GM21737 (cell line): Measurements from ENCODE around the gene DOCK8.
"Not testable (repeated sequence)": the region's sequence is repeated elsewhere in the genome, so short reads cannot be mapped to it uniquely, and the experiment has no call there.

Source experiments
- ATAC-seq: cut with Tn5 transposase; IDR thresholded peaks from one replicate; pipeline ENCODE4 v1.9.1; 2021; ENCODE audit warnings: mild to moderate bottlenecking, moderate library complexity; ENCODE audit not compliant: unreplicated experiment

The DOCK8 gene

GRCh38 chr9:214648-215493, at the start of gene DOCK8:
DOCK8 (plus strand) TSS chr9:214865; CDS start chr9:214977, 112 bp downstream.
- peak; percentile 87 for ATAC-seq

DNA sequence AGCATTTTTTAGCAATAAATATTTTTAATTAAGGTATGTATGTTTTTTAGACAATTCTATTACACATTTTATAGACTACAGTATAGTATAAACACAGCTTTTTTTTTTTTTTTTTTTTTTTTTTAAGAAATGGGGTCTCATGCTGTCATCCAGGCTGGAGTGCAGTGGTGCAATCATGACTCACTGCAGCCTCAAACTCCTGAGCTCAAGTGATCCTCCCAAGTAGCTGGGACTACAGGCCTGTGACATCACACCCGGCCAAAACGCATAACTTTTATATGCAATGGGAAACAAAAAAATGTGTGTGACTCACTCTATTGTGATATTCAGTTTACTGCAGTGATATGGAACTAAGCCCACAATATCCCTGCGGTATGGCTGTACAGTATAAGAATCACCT, 44.9 kb upstream of the DOCK8 start:
- ATAC-seq = not testable (repeated sequence)

DNA sequence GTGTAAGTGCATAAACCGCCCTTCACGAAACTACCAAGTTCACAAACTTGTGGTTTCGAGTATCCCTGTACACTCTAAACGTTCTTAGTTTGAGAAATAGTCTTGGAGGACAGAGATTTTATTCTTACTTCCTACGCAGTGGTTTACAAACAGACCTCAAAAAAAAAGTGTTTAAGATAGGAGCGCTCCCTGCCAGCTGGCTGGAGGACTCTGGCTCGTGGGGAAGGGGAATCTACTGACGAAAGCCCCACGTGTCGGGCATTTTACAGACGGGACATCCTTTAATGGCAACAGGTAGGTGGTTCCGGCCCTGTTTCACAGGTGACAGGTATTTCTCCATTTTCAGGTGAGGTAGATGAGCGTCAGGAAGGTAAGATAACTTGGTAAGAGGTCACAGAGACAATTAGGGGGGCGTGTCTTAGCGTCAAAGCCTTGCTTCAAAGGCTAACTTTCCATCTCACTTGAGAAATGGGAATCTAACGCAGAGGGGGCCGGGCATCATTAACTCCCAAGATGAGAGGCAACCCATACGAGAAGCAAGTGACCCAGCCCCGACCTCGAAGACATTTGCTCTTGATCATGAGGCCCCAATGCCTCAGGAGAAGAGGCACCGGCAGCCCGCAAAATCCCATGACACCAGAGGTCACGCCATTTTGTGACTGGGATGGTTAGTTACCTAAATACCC, 36.4 kb upstream of the DOCK8 start:
- ATAC-seq = not testable (repeated sequence)

DNA sequence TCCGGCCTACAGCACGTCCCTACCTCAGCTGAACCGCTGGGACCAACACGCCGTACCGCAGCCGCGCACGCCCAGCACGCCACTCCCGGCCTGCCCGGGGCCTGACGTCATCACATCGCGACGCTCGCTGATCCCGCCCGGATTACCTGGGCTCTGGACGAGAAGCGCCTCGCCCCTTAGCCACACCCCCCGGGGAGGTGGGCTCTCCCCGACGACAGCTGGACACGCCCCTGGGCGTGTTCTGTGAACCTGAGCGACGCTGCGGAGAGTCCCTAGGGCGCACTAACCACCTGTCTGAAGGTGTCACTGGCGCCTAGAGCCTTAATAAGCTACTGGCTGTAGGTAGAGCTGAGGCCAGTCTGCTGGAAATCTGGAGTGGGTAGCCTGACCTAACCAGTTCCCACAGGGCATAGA, 35.7 kb upstream of the DOCK8 start, which contains the start of gene ZNG1A:
ZNG1A (minus strand) TSS at position 87 of the 414 bp plus-strand sequence. CDS start 87 bp downstream, outside the sequence.
- ATAC-seq = not testable (repeated sequence)

GRCh38 chr9:199601-200000, 15.1 kb upstream of the DOCK8 start:
- not testable (repeated sequence) for ATAC-seq

GRCh38 chr9:206481-206880, 8.2 kb upstream of the DOCK8 start:
- no peak for ATAC-seq

- ATAC-seq = no peak
Observed at GRCh38 chr9:209143-209758, 5.4 kb upstream of the DOCK8 start.

DNA sequence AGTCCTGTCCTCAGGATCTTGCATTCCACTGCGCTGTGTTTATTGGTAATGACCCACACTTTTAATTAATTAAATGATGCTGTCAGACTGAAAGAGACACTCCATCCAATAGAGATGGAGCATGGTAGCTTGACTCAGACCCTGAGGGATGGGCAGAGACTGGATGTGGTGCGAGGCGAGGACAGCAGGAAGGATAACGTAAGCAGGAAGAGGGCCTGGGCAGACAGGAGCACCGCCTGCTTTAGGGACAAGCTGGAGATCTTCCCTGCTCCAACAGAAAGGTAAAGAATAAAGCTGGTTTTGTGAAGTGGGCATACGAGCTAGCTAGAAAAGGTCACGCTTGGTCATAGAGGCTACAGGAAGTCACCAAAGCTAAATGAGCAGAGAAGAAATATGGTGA, 3.6 kb upstream of the DOCK8 start:
- no peak for ATAC-seq

DNA sequence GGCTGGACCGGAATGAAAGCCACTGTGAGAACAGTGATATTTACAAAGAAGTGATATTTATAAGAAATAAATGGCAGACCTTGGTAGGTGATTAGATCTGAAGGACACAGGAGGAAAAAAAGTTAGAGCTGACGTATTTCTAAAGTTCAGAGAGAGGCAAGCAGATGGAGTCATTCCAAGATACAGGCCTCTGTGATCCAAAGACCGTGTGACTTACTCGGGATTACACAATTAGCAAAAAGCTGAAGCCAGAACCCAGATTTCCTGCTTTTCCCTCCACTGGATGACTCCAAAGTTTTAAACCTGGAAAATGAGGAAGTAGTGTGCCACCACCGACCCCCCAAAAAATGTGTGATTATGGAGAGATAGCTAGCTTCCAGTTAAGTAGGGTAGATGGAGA, 3.1 kb upstream of the DOCK8 start:
- no peak for ATAC-seq

GRCh38 chr9:212297-212696, 2.4 kb upstream of the DOCK8 start:
- no peak for ATAC-seq

GRCh38 chr9:213901-214300, 764 bp upstream of the DOCK8 start:
- ATAC-seq = not testable (repeated sequence)

- no peak for ATAC-seq
Observed at GRCh38 chr9:214351-214647, 366 bp upstream of the DOCK8 start.

DNA sequence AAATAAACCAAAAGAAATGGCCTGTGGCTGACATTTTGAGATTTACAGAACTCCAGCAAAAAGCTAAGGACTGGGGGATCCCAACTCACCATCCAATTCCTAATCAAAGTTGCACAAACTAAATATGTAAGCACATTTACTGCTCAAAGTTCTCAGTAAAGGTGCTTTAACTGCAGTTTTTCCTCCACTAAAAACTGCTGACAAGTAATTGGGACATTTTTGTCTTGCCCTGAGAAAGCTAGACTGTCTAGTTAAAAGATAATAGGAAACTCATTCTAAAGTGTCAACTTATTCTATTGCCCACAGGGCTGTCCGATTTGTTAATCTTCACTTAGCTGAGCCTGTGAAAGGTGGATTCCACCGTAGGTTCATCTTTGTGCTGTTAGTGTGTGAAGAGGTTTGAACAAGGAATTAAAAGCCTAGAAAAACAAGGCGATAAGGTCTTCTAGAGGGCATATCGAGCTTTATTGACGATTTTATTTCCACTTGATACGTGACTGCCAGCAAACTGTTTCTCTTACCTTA, 1.0 kb downstream of the DOCK8 start:
- ATAC-seq = no peak

GRCh38 chr9:216866-217265, 2.2 kb downstream of the DOCK8 start:
- ATAC-seq = no peak

DNA sequence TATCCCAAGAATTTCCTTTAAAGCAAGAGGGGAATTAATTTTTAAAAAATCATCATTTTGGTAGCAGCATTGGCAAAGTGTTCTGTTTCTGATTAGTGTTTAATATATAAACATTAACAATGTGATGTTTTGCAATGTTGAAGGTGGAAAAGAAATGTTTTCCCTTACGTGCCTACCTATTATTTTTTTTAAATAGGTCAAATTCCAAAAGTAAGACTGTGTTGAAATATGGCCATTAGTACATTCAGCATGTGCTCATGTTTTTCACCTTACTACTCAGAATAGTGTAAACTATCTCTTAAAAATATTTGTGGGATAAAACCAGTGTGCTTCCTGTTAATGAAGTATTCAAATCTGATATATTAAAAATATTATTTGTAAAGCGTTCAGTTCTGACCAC, 3.3 kb downstream of the DOCK8 start:
- no peak for ATAC-seq

GRCh38 chr9:219036-219435, 4.4 kb downstream of the DOCK8 start:
- not testable (repeated sequence) for ATAC-seq

DNA sequence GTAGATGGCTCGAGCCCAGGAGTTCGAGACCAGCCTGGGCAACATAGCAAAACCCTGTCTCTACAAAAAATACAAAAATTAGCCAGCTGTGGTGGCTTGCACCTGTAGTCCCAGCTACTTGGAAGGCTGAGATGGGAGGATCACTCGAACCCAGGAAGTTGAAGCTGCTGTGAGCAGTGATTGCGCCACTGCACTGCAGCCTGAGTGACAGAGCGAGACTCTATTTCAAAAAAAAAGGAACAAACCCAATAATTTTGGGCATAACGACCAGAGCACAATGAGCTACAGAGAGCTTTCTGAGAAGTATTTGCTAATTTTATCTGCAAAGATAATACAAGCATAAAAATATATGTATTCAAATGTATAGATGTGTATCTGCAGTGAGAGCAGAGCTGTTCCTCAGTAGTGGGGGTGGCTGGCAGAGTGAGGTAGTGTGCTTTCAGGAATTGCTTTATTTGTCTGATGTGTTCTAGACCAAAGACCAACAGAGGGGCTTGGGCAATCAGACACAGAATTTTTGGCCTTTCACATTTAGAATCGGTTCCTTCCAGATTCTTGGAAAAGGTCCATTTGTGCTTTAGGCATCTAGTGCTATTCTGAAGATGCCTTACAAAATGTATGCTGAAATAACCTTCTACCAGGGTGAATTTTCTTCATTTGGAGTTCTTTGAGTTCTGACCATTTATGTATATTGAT, 5.2 kb downstream of the DOCK8 start:
- ATAC-seq = no peak

GRCh38 chr9:221989-222776, 7.5 kb downstream of the DOCK8 start:
- ATAC-seq = no peak

- no peak for ATAC-seq
Observed at GRCh38 chr9:223152-223551, 8.5 kb downstream of the DOCK8 start.

DNA sequence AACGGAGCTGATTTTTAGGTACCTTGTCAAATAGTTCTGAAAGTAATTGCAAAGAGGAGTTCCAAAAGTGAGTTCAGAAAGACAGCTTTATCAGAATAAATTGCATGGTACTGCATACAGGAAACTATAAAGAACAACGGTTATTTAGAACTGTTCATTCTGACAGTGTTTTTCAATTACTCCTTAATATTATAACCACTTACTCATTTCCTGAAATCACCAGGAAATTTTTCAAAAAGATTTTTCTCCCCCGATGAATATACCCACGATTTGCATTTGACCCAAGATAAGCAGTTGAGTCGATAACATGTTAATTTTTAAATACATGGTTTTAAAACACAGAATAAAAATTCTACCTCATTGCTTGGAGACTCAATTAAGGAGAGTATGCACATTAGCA, 9.4 kb downstream of the DOCK8 start:
- no peak for ATAC-seq
